NCI-H526 treated with DMSO at 0.1 percent for 48 hours (cell line): ENCODE results near the gene EXPH5.
"Not testable (repeated sequence)": the region's sequence is repeated elsewhere in the genome, so short reads cannot be mapped to it uniquely, and the experiment has no call there.

Experiments
- DNase-seq: peaks from one replicate; lab custom pipeline; 2025; lab: John Stamatoyannopoulos, UW

Gene EXPH5

DNA sequence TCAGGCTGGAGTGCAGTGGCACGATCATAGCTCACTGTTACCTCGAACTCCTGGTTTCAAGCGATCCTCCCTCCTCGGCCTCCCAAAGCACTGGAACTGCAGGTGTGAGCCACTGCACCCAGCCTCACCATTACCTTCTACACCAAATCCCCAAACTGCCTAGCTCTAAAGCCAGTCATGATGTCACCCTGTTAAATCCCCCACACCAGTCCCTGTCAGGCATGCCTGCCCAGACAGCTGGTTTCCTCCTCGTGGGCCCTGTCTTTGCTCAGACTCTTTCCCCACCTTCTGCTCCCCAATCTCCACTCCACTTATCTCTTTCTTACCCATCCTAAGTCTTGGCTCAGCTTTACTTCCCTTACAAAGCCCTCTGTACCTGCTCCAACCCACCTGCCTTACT, 12.5 kb upstream of the EXPH5 start:
- no peak for DNase-seq

DNA sequence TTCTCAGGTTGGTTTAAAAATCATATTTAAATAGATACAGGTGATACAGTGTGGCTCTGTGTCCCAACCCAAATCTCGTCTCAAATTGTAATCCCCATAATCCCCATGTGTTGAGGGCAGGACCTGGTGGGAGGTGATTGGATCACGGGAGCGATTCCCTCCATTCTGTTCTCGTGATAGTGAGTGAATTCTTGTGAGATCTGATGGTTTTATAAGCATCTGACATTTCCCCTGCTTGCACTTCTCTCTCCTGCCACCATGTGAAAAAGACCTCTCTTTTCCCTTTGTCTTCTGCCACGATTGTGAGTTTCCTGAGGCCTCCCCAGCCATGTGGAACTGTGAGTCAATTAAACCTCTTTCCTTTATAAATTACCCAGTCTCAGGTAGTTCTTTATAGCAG, 9.2 kb upstream of the EXPH5 start:
- DNase-seq, result not testable (repeated sequence)

DNA sequence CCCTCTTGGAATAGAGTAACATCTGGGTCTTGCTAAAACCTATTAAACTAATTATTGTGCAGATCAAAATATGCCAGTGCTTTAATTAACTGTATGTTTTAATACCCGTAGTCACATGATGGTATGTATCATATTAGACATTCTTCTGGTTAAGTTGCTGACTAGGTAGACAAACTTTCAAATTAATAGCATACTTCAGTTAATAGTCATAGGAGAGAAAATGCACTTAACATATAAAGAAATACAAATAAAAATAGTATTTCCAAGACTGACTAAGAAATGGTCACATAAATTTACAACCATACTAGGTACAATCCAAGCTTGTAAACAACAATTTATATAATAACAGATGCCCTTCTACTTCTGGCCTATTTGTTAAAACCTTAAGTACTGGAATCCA, 7.6 kb upstream of the EXPH5 start:
- no peak for DNase-seq

DNA sequence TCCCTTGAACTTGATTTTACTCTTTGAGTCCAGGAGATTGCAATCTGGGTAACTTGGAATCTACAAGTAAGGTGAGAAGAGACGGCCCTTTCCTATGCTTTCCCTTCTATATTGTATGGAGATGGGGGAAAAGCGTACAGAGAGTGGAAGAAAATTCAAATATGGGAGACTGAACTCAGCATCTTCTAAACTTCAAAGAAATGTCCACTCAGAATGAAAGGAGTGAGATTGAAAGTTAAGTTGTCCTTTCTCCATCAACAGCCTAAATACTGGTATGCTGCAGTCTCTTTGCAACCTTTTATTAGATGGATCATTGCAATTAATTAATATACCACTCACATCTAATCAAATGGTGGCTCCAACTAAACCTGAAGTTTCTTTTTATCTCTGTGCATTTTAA, 6.4 kb upstream of the EXPH5 start:
- no peak for DNase-seq

DNA sequence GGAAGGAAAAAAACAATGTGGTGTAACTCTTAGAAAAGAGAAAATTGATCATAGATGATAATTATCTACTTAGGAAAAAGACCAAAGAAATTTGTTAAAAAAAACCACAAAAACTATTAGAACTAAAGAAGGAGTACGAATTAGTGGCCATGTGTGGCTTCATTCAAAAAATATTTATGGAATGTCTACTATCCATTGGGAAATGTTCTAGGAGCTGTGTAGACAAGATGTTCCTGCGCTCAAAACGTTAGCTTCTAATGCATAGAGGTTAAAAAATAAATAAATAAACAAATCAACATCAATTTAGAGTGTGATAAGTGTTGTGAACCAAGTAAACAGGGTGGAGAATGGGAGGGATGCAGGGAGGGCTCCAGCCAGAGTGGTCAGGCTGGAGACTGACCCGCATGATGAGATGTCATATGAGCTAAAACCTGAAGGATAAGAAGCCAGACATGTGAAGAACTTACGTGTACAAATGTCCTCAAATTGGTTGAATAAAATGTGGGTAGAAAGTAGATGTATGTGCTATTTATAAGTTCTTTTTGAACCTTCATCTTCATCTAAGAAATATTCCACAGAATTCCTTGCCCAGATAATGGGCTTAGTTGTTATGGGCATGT, 4.3 kb upstream of the EXPH5 start:
- DNase-seq, result no peak

DNA sequence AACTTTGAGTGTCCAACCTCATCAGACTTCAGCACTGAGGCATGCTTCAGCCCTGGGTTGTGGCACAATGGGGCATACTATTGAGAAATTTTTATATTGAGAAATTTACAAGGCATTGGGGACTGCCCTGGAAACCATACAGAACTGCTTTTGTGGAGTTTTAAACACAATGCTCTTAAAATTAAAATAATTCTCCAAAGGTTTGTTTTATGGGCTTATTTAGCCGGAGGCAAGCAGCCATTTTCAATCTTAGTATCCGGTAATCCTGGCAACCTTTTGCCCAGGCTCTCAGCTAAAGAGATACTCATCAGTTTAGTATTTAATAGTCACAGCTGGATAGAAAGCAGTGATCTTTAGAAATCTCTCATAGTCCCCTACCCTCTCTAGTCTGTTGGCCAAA, 3.1 kb upstream of the EXPH5 start:
- no peak for DNase-seq

DNA sequence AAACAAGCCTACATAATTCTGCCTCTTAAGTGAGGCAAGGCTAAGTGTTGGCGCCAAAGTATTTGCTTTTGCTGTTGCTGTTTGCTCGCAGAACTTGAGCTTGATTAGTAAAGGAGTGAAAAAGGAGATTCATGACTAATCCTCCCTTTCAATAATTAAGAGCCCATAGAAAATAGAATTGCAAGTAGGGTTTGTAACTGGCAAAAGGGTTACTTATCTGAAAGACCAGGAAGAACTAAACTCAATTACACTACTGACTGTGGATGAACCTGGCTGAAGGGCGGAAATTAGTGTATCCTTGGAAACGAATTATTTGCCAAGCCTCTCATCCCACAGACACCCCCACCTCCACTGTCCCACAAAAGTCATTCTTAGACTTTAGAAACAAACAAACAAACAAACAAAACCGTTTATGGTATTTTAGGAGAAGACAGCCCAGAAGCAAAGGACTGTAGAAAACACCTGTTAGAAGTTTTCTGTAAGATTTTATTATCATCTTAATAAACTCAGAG, 411 bp upstream of the EXPH5 start:
- DNase-seq, result no peak

DNA sequence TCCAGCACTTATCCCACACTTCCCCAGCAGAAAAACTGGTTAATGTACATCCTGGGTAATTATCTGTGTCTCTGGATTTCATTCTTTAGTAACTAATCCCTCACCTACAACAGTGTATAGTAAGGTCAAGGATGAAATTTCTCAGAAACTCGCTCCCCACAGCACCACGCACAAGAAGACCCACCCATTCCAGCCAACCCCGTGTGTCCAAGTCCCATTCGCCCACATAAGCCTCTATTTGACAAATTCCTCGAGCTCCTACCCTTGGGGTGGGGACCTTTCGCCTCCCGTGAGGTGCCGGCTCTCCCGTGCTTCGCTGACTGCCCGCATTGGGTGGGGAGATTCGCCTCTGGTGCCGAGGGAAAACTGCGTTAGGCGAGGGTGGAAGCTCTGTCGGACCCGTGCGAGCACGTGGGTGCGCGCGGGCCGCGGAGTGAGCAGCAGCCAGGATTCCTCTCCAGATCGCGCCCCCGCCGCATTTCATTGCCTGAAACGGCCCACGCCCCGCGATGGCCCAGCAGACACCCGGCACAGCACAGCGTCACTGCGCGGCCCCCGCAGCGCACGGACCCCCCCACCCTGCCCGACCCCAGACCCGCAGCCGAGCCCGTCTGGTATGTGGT, 866 bp downstream of the EXPH5 start:
- DNase-seq, result peak; percentile 56

DNA sequence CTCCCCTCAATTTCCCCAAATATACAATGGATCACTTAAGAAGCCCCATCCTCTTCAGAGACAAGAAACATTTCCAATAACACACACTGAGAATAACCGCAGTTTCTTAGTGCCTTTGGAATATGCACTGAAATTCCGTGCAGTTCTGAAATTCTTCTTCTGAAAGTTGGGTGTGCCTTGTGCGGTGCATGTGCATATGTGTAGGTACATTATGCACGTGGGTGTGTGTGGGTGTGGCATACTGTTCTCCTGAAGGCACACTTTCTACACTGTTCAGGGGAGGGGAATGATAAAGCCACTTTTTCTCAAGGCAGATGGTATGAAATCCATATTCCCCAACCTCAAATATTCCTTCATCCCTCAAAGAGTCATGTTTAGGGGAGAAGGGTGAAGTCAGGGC, 1.7 kb downstream of the EXPH5 start:
- DNase-seq, result no peak

DNA sequence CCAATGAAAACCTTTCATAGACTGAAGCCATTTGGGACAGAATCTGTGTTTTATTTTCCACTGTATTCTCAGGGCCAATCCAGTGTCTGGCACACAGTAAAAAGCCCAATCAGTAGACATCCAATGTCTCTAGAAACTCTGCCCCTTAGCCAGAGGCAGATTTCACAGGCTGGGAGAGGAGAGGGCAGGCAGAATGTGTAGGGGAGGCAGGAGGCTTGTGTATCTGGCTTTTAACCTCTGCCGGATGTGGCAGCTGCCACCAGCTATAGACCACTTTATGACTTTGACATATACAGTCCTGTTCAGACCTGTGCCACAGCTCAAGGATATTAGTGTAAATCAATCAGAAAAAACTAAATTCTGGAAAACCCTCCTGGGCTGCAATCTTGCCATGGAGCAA, 4.4 kb downstream of the EXPH5 start:
- no peak for DNase-seq

DNA sequence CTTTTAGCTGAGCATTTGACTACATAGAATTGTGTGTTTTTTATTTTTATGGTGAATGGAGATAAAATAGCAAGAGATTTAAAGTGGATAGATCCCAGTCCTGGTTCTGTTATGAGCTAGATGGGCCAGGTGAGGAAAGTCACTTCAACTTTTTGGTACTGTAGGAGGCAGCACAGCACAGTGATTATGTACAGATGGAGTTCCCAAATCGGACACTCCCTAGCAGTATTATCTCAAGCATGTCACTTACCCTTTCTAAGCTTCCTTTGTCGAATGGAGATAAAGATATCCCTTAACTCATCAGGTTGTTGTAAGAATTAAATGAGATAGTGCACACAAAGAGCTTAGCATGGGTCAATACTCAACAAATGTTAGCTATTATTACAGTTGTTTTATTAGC, 5.3 kb downstream of the EXPH5 start:
- DNase-seq, result no peak

DNA sequence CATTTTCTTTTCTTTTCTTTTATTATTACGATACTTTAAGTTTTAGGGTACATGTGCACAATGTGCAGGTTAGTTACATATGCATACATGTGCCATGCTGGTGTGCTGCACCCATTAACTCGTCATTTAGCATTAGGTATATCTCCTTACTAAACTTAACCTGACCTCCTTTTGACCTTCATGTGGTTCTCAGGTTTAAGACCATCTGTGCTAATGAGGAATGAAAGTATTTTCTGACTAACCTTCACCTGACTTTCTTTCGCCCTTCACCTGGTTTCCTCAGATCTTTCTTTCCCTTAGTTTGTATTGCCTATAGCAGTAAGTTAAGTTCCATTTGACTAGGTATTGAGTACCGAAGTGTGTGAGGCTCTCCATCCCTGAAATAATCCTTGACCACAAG, 6.5 kb downstream of the EXPH5 start:
- DNase-seq, result no peak

DNA sequence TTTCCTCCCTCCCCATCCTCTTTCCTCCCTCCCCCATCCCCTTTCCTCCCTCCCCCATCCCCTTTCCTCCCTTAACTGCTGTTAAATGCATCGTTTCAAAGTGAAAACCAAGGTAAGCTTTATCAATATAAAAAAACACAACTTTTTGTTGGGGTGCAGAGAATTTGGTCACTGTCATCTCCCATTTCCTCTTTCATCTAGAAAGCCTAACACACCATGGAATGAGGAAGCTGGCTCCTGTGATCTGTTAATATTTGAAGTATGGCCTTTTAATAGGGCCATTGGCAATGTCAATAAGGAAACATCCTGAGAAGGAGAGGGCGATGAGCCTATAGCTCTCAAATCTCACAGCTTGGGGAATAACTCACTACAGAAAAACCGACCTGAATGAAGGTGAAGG, 7.0 kb downstream of the EXPH5 start:
- DNase-seq, result no peak

DNA sequence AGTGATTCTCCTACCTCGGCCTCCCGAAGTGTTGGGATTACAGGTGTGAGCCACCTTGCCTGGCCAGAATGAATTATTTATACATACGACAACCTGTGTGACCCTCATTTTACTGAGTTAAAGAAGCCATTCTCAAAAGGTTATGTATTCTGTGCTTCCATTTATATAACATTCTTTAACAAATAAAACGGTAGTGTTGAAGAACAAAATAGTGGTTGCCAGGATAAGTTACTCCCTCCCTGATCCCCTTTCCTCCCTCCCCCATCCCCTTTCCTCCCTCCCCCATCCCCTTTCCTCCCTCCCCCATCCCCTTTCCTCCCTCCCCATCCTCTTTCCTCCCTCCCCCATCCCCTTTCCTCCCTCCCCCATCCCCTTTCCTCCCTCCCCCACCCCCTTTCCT, 7.4 kb downstream of the EXPH5 start:
- DNase-seq, result not testable (repeated sequence)

DNA sequence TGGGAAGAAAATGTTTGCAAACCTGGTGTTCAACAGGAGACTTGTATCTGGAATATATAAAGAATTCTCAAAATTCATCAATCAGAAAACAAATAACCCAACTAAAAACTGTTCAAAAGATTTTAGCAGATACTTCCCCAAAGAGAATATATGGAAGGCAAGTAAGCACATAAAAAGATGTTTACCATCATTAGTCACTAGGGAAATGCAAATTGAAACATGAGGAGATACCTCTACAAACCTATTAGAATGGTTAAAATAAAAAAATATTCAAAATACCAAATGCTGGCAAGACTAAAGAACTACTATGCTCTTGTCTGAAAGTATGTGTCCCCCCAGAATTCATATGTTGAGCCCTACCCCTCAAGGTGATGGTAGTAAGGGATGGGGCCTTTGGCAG, 8.6 kb downstream of the EXPH5 start:
- peak; percentile 52 for DNase-seq

DNA sequence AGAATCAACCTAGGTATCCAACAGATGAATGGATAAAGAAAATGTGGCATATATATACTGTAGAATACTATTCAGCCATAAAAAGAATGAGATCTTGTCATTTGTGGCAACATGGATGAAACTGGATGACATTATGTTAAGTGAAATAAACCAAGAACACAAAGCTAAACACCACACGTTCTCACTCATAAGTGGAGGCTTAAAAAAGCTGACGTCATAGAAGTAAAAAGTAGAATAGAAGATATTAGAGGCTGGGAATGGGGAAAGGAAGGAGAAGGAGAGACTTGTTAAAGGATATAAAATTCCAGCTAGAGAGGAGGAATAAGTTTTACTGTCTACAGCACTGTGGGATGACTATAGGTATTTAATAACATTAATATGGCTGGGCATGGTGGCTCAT, 12.9 kb downstream of the EXPH5 start:
- no peak for DNase-seq

DNA sequence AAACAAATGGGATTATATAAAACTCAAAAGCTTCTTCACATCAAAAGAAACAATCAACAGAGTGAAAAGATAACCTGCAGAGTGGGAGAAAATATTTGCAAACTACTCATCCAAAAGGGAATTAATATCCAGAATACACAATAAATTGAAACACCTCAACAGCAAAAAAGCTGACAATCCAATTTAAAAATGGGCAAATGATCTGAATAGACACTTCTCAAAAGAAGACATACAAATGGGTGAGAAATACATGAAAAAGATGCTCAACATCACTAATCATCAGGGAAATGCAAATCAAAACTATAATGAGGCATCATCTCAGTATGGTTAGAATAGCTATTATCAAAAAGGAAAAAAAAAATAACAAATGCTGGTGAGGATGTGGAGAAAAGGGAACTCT, 13.5 kb downstream of the EXPH5 start:
- DNase-seq, result no peak

DNA sequence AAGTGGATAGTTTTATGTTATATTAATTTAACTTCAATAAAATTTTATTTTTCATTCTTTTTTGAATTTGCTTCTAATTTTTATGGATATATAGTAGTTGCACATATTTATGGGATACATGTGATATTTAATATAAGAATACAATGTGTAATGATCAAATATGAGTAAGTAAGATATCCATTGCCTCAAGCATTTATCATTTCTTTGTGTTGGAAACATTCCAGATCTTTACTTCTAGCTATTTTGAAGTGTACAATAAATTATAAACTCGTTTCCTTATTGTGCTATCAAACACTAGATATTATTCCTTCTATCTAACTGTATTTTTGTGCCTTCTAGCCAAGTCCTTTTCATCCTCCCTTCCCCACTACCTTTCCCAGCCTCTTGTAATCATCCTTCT, 17.0 kb downstream of the EXPH5 start:
- no peak for DNase-seq

DNA sequence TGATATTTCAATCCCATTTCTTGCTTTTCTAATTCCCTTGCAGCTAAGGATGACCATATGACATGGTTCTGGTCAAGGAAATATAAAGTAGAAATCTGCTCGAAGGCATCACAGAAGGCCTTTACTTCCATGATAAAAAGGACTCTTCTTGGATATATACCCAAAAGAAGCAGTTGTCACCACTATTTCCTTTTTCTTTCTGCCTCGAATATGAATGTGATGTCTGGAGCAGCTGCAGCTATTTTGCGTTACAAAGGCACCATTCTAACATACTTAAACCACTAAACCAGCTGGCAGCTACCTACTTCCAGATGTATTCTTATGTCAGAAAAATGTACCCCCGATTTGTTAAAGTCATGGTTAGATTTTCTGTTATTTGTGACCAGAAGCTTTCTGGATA, 18.9 kb downstream of the EXPH5 start:
- no peak for DNase-seq

DNA sequence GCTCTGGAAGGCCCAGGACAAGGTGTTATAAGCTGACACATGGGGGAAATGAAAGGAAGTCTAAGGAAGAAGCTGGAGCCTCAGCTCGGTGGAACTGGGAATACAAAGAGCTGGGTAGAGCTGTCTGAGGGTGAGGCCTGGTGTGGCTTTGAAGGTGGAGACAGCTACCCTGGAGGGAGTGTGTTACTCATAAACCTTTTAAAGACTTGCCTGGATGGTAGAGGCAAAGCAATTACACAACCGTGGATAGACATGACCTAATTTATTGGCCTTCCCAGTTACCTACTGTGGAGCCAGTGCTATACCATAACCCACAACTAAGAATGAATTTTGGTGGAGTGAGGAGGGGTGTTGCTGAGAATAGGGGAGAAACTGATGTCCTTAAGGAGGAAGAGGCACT, 22.6 kb downstream of the EXPH5 start:
- DNase-seq, result no peak

DNA sequence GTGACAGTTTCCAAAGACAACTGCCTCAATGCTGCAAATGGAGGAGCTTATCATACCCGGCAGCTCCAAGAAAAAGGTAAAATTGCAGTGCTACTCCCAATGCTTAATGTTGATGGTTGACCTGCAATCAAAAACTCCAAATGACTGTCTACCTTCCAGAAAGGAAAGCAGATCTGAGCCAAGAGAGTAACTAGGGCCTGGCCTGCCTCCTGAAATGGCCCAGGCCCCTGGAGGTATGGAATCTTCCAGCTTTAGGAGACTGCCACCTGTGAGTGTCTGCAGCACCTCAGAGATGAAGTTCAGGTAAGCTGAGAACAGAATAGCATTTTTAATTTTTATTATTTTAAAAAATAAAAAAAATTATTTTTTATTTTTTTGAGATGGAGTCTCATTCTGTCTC, 23.7 kb downstream of the EXPH5 start:
- DNase-seq, result no peak

DNA sequence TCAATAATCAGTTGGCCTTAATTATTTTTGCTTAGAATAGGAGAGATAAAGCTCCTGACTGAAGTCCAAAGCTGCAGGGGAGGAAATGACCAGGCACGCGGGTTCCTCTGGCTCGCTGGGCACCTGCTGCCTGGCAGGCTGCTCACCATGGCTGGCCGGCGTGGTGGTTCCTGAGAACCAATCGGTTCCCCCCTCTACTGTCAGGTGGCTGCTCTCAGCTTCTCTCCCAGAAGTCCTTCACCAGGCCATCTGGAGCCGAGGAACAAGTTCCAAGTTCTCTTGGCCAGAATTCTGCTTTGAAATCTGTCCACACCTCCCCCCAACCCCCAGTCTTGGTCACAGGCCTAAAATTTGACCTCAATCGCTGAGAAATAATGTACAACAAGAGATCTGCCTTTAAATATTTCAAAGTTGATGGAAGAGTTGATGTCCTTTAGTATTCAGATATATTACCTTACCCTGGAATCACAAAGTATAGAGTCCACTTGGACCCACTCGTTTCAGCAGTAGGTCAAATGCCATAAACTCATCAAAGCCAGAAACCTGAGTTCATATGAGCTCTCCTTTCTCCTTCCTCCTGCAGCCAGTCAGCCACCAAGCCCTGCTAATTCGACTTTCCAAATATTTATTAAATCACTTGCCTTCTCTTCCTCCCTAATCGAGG, 25.2 kb downstream of the EXPH5 start:
- DNase-seq, result no peak

DNA sequence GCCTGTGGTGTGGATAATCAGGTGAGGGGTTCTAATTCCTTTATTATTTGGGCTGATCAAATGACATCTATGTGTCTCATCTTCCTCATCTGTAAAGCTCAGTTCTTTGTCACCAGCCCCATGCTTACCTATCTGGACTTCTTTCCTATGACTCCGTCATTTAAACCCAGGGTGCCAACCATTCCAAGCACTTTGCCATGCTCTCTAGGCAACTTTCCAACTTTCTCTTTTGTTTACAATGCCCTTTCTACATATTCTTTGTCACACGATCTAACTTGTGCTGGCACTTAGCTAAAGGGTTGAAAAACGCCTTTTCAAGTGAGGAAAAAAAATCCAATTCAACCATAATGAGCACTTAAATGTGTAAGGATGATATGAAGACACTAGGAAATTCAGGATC, 27.9 kb downstream of the EXPH5 start:
- no peak for DNase-seq
